Liver (tissue), 2 donors: ENCODE data around the gene GALNT8.

Source experiments
- YY1 ChIP-seq: IDR thresholded peaks from 2 replicates; pipeline ENCODE4 v1.6.1; 2016; ENCODE audit warnings: antibody characterized with exemption, mild to moderate bottlenecking
- ZBTB33 ChIP-seq: IDR thresholded peaks from 2 replicates; pipeline ENCODE4 v1.6.1; 2016; ENCODE audit warnings: antibody characterized with exemption
- TF ChIP-seq, protein P1 (sequence below): fragments of 150-350 bp; IDR thresholded peaks from 2 replicates; pipeline ENCODE4 v1.5.1; 2017; ENCODE audit warnings: improper control_type of control experiment, low read depth, low read length; ENCODE audit not compliant: missing input control
- donor health status: healthy.

GRCh38 chr12:4791497-4791896, 71.3 kb downstream of the GALNT8 start:
- TF ChIP-seq, protein P1, sequence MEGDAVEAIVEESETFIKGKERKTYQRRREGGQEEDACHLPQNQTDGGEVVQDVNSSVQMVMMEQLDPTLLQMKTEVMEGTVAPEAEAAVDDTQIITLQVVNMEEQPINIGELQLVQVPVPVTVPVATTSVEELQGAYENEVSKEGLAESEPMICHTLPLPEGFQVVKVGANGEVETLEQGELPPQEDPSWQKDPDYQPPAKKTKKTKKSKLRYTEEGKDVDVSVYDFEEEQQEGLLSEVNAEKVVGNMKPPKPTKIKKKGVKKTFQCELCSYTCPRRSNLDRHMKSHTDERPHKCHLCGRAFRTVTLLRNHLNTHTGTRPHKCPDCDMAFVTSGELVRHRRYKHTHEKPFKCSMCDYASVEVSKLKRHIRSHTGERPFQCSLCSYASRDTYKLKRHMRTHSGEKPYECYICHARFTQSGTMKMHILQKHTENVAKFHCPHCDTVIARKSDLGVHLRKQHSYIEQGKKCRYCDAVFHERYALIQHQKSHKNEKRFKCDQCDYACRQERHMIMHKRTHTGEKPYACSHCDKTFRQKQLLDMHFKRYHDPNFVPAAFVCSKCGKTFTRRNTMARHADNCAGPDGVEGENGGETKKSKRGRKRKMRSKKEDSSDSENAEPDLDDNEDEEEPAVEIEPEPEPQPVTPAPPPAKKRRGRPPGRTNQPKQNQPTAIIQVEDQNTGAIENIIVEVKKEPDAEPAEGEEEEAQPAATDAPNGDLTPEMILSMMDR, result no peak
- TF ChIP-seq YY1 (no peak), ZBTB33 (no peak)
